ENCODE measurements around the gene RAB20. TPM values are rescaled to one million over a fixed set of nuclear protein-coding genes. Genes with fewer than 3 reads are reported as not detected.

The RAB20 gene
- total and polyA plus RNA-seq, 2 donors (not counting 1 experiment from before 2014, with no cell fraction given), result 2.4 to 4.6 TPM

GRCh38 chr13:110605132-110605531 is 43.6 kb upstream of the RAB20 start:
- Histone ChIP-seq H3K4me3 (ENCODE audit: control extremely low read depth in 1 of 5, extremely low read depth in 1 of 5, insufficient read depth in 1 of 5, low read depth in 2 of 5, low read length in 4 of 5) (no peak overlapping the region), H3K27ac (ENCODE audit: low read length in 2 of 2) (no peak overlapping the region), H3K27me3 (replicated peaks in 1 of 4; ENCODE audit: control extremely low read depth in 1 of 4, control insufficient read depth in 3 of 4, insufficient read depth in 4 of 4, low read length in 3 of 4) (peaks cover 0 to 3% (median 0%) of the 10 kb centered on the region in 4 experiments), H3K79me2 (ENCODE audit: control insufficient read depth, insufficient read depth, low read length) (no peaks in the 10 kb centered on the region), H3K4me2 (replicated peaks; ENCODE audit: low read depth, low read length, poor library complexity, severe bottlenecking) (no peak overlapping the region), H3K9ac (ENCODE audit: low read length) (no peak overlapping the region), H4K20me1 (ENCODE audit: control insufficient read depth, insufficient read depth, low read length, poor library complexity, severe bottlenecking) (no peaks in the 10 kb centered on the region), H2AFZ (ENCODE audit: insufficient read depth, low read depth, low read length, poor library complexity, severe bottlenecking) (no peak overlapping the region), H3K9me3 (ENCODE audit: control extremely low read depth in 1 of 3, control insufficient read depth in 2 of 3, insufficient read depth in 1 of 3, low read length in 2 of 3) (no peaks in the 10 kb centered on the region), H3K36me3 (replicated peaks in 1 of 2; ENCODE audit: control extremely low read depth in 1 of 2, control insufficient read depth in 1 of 2, extremely low read depth in 1 of 2, insufficient read depth in 2 of 2, low read length in 1 of 2) (no peaks in the 10 kb centered on the region), H3K4me1 (ENCODE audit: control insufficient read depth in 2 of 2, insufficient read depth in 2 of 2, low read length in 2 of 2) (peaks cover 0 to under 1% of the 10 kb centered on the region in 2 donors)
- POLR2A ChIA-PET, result no interaction called here
- H3K9me3 Mint-ChIP-seq (ENCODE audit: insufficient read depth), result no peaks in the 10 kb centered on the region
- H3K27ac Mint-ChIP-seq, result no peak overlapping the region
- 100% methylated on average over 1 of the region's 6 CpGs for WGBS (ENCODE audit: insufficient coverage)
- TF ChIP-seq CTCF (IDR thresholded peaks at IDR 0.05) (no peak), EZH2 (IDR thresholded peaks at IDR 0.05; ENCODE audit: borderline replicate concordance, insufficient read depth, low read depth, low read length, poor library complexity, severe bottlenecking) (no peak)
- DNase-seq (no peak), ATAC-seq (ENCODE audit: low read depth) (no peak)
- no peak overlapping the region for H3K4me3 Mint-ChIP-seq
- peaks cover 6% of the 10 kb centered on the region for H3K27me3 Mint-ChIP-seq
- intact Hi-C loops (cut with micrococcal nuclease), result no loop called here
- no peaks in the 10 kb centered on the region for H3K4me1 Mint-ChIP-seq
- CTCF ChIA-PET, result no interaction called here

GRCh38 chr13:110600980-110601379 is 39.5 kb upstream of the RAB20 start:
- H3K27ac Mint-ChIP-seq, result no peak overlapping the region
- no peaks in the 10 kb centered on the region for H3K4me1 ChIP-seq (ENCODE audit: control insufficient read depth in 2 of 2, insufficient read depth in 2 of 2, low read length in 2 of 2)
- peaks cover 6% of the 10 kb centered on the region for H3K27me3 Mint-ChIP-seq
- H3K36me3 ChIP-seq (replicated peaks in 1 of 2; ENCODE audit: control extremely low read depth in 1 of 2, control insufficient read depth in 1 of 2, extremely low read depth in 1 of 2, insufficient read depth in 2 of 2, low read length in 1 of 2), result no peaks in the 10 kb centered on the region
- H3K9ac ChIP-seq (ENCODE audit: low read length), result no peak overlapping the region
- 100% methylated on average over 1 of the region's 4 CpGs for WGBS (ENCODE audit: insufficient coverage)
- H3K9me3 ChIP-seq (ENCODE audit: control extremely low read depth in 1 of 3, control insufficient read depth in 2 of 3, insufficient read depth in 1 of 3, low read length in 2 of 3), result no peaks in the 10 kb centered on the region
- no peak for TF ChIP-seq EZH2 (IDR thresholded peaks at IDR 0.05; ENCODE audit: borderline replicate concordance, insufficient read depth, low read depth, low read length, poor library complexity, severe bottlenecking)
- no peak for TF ChIP-seq CTCF (IDR thresholded peaks at IDR 0.05)
- H3K79me2 ChIP-seq (ENCODE audit: control insufficient read depth, insufficient read depth, low read length), result no peaks in the 10 kb centered on the region
- CTCF ChIA-PET, result interaction anchor here (1.2 kb wide), 1 partner anchor 8 kb away, joined by 3 read pairs; no protein-coding TSS in a partner anchor
- H3K4me2 ChIP-seq (replicated peaks; ENCODE audit: low read depth, low read length, poor library complexity, severe bottlenecking), result no peak overlapping the region
- peaks cover 0 to 3% (median 0%) of the 10 kb centered on the region in 4 experiments for H3K27me3 ChIP-seq (replicated peaks in 1 of 4; ENCODE audit: control extremely low read depth in 1 of 4, control insufficient read depth in 3 of 4, insufficient read depth in 4 of 4, low read length in 3 of 4)
- no peak overlapping the region for H3K4me3 Mint-ChIP-seq
- H3K27ac ChIP-seq (ENCODE audit: low read length in 2 of 2), result no peak overlapping the region
- H3K4me1 Mint-ChIP-seq, result no peaks in the 10 kb centered on the region
- no peak overlapping the region for H2AFZ ChIP-seq (ENCODE audit: insufficient read depth, low read depth, low read length, poor library complexity, severe bottlenecking)
- ATAC-seq (ENCODE audit: low read depth), result no peak
- H3K4me3 ChIP-seq (ENCODE audit: control extremely low read depth in 1 of 5, extremely low read depth in 1 of 5, insufficient read depth in 1 of 5, low read depth in 2 of 5, low read length in 4 of 5), result no peak overlapping the region
- H4K20me1 ChIP-seq (ENCODE audit: control insufficient read depth, insufficient read depth, low read length, poor library complexity, severe bottlenecking), result no peaks in the 10 kb centered on the region
- POLR2A ChIA-PET, result no interaction called here
- intact Hi-C loops (cut with micrococcal nuclease), result no loop called here
- H3K9me3 Mint-ChIP-seq (ENCODE audit: insufficient read depth), result no peaks in the 10 kb centered on the region
- DNase-seq, result no peak
